Heart left ventricle (tissue), 13 donors: ENCODE data around the gene TBCD.

Source experiments
- CTCF ChIP-seq, 12 donors: fragments of 200-600 bp; sonication (generic) in 4 of 12; IDR thresholded peaks; one replicate each; pipeline versions ENCODE4 v1.5.0 to v1.8.0; 2018 to 2022; ENCODE audit warnings: antibody characterized with exemption in 12 of 12, mild to moderate bottlenecking in 5 of 12
- POLR2A ChIP-seq, 2 donors: fragments of 450-650 bp; IDR thresholded peaks; one replicate each; pipeline ENCODE4 v1.6.1; 2017; ENCODE audit warnings: antibody characterized with exemption in 2 of 2, mild to moderate bottlenecking in 2 of 2, moderate library complexity in 2 of 2
- donor health status: ischemic (EF 13 %, LVEDD 7.1; RV severe dilation, severe dysfunction).
- donor health status: DM: no; HTN: yes; CAD: no.
- donor health status: DM: no; HTN: no; CAD: no.
- donor health status: ischemic (EF 25% LVEDD 6.9; RV normal size, moderate dysfunction).
- donor health status: ischemic (EF 25% LVEDD 5.7; RV mildly dilated, moderate dysfunction).
- donor health status: ischemic (EF 35%, LVEDD 5.7; RV mildly dilated, moderate dysfunction).
- donor health status: nonischemic (EF 11% LVEDD 7.7; RV severe dilation, severe dysfunction).
- donor health status: DM: yes; HTN: yes; CAD: no.
- donor health status: PGD.
- donor health status: ischemic (EF 29% LVEDD 5.4; RV normal size, mild dysfunction).
- donor health status: nonischemic (EF 23%, LVEDD 6.1; RV moderate dilation, normal function).

- TF ChIP-seq CTCF (IDR thresholded peaks at IDR 0.05) = no peak
- no peak for TF ChIP-seq POLR2A (IDR thresholded peaks at IDR 0.05)
These were observed 208.8 kb downstream of the TBCD start for GRCh38 chr17:82960419-82961271.
